ENCODE measurements around the gene ZNF555.
"Not testable (repeated sequence)": the region's sequence is repeated elsewhere in the genome, so short reads cannot be mapped to it uniquely, and the experiment has no call there.

The ZNF555 gene

GRCh38 chr19:2807379-2808128 lies 33.7 kb upstream of the ZNF555 start:
- no peak for DNase-seq

DNA sequence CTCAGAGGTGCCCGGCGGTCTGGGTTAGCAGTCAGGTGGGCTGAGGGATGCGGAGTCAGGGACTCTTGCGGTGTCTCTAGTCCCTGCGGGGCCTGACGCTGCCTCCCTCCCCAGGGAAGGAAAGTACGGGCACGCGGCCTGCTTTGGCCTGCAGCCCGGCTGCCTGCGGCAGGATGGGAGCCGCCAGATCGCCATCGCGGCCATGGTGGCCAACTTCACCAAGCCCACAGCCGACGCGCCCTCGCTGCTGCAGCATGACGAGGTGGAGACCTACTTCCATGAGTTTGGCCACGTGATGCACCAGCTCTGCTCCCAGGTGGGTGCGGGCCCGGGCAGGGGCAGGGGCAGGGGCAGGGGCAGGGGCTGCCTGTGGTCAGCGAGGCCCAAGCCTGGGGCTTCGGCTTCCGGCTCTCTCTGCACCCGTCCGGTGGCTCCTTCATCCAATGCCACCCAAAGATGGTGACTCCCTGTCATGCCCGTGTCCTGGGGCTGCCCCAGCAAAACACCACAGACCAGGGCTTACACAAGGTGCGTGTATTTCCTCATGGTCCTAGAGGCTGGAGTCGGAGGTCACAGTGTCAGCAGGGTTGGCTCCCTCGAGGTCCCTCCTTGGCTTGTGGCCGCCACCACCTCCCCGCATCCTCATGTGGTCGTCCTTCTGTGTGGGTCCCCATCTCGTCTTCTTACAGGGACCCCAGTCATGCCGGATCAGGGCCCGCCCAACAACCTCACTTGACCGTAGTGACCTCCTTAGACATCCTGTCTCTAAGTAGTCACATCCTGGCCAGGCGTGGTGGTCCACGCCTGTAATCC lies 32.9 kb upstream of the ZNF555 start:
- DNase-seq = no peak

GRCh38 chr19:2809387-2810140 lies 31.7 kb upstream of the ZNF555 start:
- DNase-seq = no peak

GRCh38 chr19:2810141-2811091 lies 30.9 kb upstream of the ZNF555 start:
- DNase-seq = no peak

- DNase-seq = no peak
These were observed 30.0 kb upstream of the ZNF555 start for GRCh38 chr19:2811221-2811722.

GRCh38 chr19:2811735-2812413 lies 29.4 kb upstream of the ZNF555 start:
- no peak for DNase-seq

DNA sequence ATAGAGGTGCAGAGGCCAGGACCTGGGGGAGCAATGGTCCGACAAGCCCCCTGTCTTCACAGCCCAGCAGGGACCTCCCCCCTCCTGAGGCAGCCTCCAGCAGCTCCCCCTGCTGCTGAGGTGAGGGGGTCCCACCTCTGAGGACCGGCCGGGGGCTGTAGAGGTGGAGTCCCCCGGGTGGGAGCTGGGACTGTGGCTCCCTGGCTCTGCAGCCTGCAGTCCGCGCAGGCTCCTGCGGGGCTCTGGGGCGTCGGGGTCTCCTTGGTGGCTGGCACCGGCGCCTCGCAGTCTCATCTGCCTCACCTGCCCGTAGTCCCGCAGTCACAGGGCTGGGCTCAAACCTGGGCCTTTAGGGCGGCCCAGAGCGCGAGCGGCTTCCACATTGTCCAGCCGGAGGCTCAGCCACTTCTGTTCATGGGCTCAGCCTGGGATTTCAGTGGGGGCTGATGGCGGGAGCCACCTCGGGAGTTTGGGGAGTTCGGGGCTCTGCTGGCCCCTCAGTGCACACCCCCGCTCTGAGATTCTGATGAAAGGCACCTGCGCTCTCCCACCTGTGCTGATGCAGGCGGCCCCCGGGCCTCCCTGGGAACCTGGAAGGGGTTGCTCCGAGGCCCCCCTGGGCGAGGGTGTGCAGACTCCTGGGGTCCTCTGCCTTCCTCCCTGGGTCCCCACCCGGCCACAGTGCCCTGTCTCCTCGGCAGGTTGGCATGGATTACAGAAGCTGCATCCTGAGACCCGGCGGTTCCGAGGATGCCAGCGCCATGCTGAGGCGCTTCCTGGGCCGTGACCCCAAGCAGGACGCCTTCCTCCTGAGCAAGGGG lies 28.7 kb upstream of the ZNF555 start:
- DNase-seq = no peak

- no peak for DNase-seq
These were observed 27.8 kb upstream of the ZNF555 start for GRCh38 chr19:2813235-2814160.

- DNase-seq = no peak
These were observed 26.8 kb upstream of the ZNF555 start for GRCh38 chr19:2814426-2814825.

DNA sequence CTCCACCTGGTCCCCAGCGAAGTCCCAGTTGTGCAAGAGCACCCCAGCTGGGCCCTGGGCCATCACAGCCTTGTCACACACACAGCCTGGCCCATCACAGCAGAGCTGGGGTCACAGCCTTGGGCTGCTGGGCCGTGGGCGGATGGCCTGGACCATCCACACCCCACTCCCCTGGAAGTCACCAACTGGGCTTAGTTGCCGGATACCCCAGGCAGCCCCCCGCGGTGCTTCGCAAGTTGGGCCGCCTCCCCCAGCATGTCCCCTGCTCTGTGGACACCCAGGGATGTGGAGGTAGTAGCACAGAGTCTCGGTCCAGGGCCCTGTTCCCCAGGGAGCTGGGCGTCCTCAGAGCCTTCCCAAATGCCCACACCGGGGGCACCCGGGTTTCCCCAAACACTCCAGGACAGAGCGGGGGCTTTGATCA lies 26.1 kb upstream of the ZNF555 start:
- no peak for DNase-seq

- DNase-seq = no peak
These were observed 25.4 kb upstream of the ZNF555 start for GRCh38 chr19:2815923-2816322.

- no peak for DNase-seq
These were observed 24.6 kb upstream of the ZNF555 start for GRCh38 chr19:2816641-2817040.

DNA sequence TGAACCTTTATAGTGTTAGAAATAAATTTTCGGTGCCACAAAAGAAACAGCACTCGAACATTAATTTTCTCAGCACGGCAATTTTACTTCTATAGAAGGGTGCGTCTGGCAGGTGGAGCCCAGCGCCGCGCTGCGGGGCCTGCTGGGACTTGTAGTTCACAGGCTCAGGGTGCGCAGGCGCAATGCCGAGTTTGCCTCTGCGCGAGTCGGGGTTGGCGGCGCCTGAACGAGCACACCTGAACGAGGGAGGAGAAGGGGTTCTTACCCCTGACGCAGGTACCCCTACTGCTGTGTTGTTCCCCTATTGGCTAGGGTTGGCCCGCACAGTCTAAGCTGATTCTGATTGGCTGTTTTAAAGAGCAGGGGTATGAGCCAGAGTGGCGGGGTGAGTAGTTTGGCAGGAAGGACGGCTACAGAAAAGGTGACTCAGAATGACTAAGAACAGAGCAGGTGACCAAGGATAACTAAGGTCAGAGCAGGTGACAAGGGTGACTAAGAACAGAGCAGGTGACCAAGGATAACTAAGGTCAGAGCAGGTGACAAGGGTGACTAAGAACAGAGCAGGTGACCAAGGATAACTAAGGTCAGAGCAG lies 23.9 kb upstream of the ZNF555 start:
- not testable (repeated sequence) for DNase-seq

DNA sequence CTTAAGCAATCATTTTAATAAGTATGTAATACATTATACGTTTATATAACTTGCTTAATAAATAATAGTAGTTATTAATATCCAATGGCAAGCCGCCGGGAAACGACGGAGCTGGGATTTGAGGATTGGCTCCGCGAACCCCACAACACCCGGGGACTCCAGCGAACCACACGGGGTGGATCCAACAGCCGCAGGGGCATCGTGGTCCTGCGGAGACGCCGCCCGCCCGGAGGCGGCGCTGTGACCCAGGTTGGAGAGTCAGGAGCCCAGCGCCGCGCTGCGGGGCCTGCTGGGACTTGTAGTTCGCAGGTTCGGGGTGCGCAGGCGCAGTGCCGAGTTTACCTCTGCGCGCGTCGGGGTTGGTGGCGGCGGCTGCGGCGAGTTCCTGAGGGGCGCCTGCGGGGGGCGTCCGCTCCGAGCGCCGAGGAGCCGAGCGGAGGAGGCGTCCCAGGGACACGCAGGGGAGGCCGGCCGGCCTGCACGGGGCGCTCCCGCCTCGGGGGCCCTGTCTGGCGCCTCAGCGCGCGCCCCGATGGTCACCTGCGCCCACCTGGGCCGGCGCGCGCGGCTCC lies 21.6 kb upstream of the ZNF555 start, which contains the start of gene ZNF554:
Gene ZNF554 (plus strand): TSS at position 329 of the 572 bp plus-strand sequence. CDS start 204 bp downstream, at position 533.
- peak; percentile 97 for DNase-seq

DNA sequence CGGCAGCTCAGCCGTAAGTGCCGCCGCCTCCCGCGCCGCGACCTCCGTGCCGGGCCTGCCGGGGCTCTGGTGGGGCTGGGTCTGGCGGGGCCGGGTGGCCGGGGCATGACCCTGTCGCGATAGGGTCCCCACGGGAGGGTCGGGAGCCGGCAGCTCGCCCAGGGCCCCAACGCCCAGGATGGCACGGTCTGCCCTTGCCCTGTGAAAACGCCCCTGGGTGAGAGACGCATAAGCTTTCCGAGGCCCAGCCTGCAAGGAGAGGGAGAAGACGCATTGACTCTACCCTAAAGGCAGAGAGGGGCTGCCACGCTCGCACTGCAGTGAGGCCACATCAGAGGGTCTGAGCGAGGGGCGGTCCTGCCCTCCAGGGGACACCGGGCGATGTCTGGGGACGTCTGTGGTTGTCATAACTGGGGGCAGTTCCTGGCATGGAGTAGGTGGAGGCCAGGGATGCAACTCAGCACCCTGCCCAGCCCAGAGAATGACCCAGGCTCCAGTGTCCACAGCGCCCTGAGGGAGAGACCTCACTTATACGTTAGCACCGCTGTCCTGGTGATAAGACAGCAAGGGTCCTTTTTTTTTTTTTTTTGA lies 21.1 kb upstream of the ZNF555 start:
- peak; percentile 29 for DNase-seq

GRCh38 chr19:2822846-2823245 lies 18.4 kb upstream of the ZNF555 start:
- DNase-seq = no peak

GRCh38 chr19:2823646-2824045 lies 17.6 kb upstream of the ZNF555 start:
- DNase-seq = no peak

DNA sequence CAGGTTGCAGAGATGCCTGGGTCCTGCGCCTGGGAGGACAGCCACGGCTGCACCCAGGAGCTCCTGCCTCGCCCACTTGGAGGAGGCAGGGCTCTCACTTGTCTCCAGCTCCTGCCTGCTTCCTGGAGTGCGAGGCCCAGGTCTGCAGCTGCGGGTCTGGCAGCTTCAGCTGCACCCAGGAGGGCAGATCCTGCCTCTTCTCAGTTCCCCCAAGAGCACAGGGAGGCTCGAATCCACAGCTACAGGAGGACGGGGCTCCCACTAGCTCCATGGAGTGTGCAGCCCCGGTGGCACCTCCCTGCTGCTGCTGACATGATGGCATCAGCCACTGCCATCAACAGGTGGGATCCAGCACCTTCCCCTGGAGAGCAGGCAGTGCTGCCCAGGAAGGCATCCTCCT lies 17.1 kb upstream of the ZNF555 start:
- no peak for DNase-seq

Data from RPMI8226 (cell line).